Fibroblast of skin of scalp (primary cell): ENCODE data around the gene CFAP20DC.

Experiments
- DNase-seq: peaks from one replicate; pipeline ENCODE4 v3.0.0-alpha.2; 2013

CFAP20DC gene

DNA sequence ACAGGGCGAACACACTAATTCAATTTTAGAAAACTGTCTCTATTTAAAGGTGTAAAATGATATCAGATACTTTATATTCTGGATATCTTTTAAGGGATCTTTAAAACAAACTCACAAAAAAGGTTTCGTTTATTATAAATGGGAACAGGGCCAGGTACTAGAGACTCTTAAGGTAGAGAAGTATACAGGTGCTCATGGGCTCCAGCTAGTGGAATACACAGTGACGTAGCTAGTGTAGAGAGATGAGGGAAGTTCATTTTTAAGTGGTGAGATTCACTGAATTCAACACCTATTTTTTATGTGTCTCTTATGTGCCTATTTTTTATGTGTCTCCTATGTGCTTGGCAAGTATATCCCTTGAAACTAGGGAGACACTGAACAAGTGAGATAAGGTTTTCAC, 250.6 kb downstream of the CFAP20DC start:
- no peak for DNase-seq

DNA sequence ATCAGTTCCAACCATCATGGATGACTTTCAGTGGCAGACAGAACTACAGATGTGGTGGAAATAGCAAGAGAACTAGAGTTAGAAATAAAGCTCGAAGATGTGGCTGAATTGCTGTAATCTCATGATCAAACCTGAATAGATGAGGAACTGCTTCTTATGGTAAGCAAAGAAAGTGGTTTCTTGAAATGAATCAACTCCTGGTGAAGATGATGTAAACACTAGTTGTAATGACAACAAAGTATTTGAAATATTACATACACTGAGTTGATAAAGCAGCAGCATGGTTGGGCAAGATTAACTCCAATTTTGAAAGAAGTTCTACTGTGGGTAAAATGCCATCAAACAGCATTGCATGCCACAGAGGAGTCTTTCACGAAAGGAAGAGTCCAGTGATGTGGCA, 251.5 kb downstream of the CFAP20DC start:
- DNase-seq, result peak; percentile 1

DNA sequence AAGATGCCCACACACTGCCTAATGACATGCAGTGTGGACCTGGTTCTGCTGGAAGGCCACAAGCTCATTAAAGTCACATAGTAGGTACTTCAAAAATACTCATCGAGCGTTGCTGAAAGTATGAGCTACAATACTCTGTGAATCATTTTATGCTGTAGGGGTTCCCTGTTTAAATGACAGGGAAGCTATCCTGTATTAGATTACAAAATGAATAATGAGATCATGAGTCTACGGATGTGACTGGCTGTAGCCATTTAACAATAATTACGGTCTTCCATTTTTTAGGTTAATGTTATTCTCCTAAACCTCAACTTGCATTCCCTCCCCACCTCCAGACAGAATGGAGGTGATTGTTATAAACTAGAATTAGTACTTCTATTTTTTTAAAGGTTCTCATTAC, 255.1 kb downstream of the CFAP20DC start:
- DNase-seq, result no peak

DNA sequence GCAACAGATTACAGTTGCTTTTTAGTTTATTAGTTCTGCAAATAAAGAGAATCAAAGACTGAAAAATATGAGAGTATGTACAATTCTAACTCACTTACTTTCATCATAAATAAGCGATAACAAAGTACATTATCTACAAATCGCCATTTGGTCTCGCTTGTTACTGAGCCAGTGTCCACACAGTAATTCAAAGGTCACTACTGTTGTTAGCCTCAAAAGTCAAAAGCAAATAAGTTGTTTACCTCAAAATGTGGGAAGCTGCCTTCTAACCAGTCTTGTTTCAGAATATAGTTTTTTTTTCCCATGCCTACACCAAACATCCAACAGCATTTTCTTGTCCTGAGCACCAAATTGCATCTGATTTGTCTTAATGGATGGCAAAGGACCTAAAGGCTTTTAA, 255.9 kb downstream of the CFAP20DC start:
- DNase-seq, result no peak

DNA sequence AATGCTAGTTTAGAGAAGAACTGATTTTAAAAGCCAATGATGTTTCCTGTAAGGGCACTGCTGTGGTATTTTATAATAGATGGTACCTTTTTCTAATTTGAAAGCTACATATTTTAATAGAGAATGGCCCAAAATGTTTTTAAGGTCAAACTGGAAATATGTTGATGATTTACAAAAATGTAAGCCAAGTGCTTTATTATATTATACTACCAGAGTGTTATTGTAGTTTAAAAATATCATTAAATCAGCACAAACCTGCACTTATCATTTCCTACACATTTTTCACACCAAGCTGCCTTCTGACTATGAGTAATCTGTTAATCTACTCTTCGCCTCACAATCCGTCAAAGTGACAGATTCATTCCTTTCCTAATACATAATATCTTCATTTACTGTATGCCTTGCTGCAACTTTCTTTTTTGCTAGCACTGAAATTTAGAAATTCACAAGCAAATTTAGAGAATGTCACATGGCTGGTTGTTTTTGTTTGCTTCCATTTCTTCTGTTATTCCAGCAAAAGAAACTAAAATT, 256.8 kb downstream of the CFAP20DC start:
- peak; percentile 57 for DNase-seq

DNA sequence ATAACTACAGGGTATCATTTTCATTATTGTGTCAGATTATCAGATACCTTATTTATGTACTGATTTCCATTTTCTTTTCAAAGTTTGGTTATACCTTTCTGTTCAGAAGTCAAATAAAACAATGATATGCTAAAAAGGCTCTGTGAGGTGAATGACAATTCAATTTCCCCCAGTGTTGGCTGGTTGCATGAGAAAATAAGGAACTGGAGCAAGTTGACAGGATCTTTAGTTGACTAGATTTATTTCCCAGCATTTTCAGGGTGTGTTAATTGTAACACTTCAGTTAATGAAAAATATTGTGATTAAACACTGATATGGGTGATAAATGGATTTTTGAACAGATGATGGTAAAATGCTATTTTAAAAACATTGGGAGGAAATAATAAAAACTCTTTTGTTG, 260.4 kb downstream of the CFAP20DC start:
- DNase-seq, result no peak

DNA sequence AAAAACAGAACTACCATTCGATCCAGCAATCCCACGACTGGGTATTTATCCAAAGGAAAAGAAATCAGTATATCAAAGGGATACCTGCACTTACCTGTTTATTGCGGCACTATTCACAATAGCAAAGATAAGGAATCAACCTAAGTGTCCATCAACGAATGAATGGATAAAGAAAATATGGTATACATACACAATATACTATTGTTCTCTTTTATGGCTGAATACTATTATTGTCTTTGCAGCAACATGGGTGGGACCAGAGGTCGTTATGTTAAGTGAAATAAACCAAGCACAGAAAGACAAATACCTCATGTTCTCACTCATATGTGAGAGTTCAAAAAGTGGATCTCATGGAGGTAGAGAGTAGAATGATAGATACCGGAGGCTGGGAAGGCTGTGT, 264.9 kb downstream of the CFAP20DC start:
- no peak for DNase-seq

DNA sequence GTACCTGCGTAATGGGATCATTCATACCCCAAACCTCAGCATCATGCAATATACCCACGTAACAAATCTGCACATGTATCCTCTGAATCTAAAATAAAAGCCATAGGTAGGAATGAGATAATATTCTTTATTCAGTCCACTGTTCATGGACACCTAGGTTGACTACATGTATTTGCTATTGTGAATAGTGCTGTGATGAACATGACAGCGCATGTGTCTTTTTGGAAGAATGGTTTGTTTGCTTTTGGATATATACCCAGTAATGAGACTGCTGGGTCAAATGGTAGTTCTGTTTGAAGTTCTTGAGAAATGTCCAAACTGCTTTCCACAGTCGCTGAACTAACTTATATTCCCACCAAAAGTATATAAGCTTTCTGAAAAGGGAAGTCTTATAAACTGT, 265.4 kb downstream of the CFAP20DC start:
- no peak for DNase-seq

DNA sequence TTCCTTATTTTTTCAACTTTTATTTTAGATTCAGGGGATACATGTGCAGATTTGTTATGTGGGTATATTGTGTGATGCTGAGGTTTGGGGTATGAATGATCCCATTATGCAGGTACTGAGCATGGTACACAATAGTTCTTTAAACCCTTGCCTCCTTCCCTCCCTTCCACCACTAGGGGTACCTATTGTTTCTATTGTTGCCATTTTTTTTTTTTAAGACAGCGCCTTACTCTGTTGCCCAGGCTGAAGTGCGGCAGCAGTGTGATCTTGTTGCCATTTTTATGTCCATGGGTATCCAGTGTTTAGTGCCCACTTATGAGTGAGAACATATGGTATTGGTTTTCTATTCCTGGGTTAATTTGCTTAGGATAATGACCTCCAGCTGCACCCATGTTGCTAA, 266.0 kb downstream of the CFAP20DC start:
- DNase-seq, result no peak

DNA sequence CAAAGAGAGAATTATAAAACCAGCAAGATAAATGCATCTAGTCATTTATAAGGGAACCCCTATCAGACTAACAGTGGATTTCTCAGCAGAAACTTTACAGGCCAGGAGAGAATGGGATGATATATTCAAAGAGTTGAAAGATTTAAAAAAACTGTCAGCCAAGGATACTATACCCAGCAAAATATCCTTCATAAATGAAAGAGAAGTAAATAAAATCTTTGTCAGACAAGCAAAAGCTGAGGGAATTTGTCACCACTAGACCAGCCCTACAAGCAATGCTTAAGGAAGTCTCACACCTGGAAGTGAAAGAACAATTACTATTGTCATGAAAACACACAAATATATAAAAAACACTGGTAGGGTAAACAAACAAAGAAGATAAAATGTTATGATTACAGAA, 269.9 kb downstream of the CFAP20DC start:
- DNase-seq, result no peak

DNA sequence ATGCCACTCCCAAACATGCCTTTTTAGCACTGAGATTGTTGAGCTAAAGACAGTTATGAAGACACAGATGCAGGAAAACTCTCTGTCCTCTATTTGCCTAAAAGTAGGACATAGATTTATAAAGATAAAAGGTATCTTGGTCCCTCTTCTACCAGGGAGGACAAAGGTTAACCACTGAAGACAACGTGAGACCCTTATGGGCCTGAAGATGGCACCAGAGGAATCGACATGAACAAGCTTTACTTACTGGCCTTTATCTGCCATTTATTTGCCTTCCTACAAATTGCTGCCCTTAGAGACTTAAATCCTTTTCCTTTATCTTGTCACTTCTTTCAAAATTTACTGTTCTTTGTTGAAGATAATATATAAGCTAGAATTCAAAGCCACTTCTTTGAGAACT, 273.6 kb downstream of the CFAP20DC start:
- DNase-seq, result no peak

DNA sequence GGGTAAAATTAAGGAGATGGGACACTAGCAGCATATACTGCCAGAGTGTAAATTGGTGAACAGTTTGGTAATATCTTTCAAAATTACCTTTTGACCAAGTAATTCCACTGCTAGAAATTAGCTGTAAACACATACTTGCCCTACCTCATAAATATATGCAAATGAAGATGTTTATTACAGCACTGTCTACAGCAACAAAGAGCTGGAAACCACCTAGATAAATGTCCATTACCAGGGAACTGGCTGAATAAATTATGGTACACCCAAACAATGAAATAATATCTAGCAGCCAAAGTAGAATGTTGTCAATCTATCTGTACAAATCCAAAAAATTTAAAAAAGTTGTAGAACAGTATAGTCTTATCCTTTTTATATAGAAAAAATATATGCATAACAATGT, 277.4 kb downstream of the CFAP20DC start:
- DNase-seq, result no peak

DNA sequence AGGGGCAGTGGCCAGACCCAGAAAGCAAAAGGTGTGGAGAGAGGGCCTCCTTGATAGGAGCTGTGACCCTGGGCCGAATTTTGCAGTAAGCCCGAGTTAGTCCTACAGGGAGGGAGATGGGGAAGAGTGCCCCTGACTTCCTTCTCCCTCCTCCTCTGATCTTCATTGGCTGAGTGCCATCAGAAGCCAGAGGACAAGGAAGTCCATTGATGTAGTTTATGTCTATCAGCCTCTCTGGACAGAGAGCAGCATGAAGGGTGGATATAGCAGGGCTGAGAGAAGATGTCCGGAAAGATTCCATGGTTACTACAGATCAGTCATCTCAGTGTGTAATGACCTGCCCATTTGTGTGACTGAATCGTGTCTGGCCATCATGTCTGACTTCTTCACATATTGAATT, 280.8 kb downstream of the CFAP20DC start:
- DNase-seq, result no peak

DNA sequence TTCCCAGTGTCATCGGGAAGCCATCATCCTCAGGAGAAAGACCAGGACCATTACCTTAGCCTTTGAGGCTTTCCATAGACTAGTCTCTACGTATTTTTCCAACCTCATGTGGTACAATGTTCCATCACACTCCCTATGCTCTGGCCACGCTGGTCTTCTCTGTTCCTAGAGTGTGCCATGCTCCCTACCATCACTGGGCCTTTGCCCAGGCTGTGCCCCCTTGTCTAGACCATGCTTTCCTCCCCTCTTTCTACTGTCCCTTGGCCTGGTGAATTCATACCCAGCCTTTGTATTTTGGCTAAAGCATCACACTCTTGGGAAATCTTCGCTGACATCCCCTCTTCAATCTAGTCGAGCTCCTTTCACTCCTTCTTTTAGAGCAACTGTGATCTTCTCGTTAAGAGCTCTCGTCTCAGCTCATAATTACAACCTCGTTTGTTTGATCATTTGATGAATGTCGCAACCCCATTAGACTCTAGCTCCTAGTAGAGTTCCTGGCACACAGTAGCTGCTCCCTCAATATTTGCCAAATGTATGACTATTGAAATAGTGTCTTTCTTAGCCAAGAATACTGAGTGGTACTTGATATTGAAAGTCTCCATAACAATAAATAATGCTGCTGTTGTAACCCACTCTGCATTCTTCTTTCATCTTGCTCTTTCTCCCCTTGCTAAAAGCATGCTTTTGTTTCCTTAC, 283.1 kb downstream of the CFAP20DC start:
- no peak for DNase-seq

DNA sequence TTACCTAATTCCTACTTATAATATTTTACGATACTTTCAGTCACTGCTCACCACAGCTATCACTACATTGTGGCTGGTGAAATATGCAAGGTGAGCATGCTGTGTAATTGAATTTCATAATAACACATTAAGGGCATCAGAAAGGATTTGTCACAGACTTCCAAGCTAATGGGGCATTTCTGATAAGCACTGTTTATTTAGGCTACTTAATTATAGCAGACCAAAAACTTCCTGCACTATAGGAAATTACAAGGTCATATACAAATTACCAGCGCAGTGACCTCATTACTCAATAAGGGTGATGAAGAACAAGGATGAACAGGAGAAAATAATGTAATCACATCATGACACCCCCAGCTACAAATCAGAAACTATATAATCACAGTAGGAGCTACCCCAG, 294.7 kb downstream of the CFAP20DC start:
- DNase-seq, result no peak

DNA sequence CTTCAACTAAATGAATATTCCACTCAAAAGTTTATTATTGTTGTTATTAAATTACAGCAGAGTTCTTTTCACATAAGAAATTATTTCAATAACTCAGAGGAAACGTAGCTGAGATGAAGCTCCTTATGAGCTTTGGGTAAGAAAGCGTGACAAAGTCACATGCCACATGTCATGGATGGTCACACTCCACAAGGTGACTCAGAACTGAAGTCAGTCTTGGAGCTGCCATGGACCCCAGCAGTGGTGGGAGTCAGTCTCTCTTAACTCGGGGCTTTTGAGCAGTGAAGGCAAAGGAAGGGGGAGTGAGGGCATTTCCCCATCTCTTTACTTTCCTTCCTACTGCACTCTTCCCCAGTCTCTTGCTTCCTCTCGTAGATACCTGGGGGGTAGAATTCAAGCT, 295.8 kb downstream of the CFAP20DC start:
- no peak for DNase-seq

DNA sequence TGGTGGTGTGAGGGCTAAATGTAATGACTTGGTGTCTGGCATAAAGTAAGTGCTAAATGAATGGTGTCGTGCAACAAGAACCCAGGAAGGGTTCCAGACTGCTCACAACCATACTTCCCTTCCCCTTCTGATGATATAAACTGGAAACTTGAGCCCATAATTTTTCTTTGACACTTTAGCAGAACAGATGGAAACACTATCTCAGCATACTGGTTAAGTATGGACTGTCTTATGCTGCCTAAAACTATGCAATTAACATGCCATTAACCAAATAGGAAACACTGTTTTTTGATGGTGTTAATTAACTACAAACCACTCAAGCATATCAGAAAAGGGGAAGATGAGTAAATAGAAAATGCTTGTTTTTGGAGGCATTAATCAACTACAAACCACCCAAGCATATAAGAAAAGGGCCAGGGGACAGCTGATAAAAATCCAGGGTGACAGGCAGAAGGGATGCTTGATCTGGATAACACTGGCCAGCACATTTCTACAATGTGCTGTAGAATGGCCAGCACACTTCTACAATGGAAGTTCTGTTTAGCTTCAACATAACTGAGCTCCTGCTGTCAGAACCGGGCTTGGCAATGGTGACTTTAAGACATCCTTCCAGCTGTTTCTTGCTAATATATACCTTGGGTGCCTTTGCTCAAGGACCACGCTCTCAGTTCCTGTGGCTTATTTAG, 297.8 kb downstream of the CFAP20DC start:
- DNase-seq, result no peak

DNA sequence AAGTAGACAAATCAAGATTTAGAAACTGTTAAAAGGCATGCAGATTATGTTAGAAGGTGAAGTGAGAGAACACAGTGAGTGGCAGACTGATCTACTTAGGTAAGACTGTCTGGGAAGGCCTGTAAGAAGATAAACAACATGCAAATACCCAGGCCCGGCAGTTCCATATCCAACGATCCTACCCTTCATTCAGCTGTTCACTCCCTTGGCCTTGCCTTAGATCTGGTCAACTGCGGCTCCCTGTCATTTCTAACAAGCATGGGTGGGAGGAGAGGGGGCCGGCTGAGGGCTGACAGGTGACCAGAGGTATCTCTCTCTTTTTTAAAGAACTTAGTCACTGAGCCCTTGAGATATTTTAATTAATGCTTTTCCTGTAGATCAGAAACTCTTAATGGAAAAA, 298.6 kb downstream of the CFAP20DC start:
- no peak for DNase-seq

DNA sequence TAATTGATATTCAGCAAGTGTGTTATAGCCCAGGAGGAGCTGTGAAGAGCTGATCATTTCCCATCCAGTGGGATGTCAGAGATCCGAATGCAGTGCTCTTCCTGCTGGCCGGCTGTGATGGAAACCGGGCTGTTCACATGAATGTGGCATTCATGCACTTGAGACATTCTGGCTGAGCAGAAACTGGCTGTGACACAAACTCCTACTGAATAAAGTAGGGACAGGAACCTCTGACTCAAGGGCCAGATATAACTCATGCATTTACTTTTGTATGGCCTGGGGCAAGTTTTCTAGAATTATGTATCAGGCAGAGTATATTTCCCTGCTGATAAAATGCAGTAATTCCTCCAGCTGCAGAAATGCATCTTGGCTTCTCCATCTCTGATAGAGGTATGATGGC, 299.9 kb downstream of the CFAP20DC start:
- no peak for DNase-seq

DNA sequence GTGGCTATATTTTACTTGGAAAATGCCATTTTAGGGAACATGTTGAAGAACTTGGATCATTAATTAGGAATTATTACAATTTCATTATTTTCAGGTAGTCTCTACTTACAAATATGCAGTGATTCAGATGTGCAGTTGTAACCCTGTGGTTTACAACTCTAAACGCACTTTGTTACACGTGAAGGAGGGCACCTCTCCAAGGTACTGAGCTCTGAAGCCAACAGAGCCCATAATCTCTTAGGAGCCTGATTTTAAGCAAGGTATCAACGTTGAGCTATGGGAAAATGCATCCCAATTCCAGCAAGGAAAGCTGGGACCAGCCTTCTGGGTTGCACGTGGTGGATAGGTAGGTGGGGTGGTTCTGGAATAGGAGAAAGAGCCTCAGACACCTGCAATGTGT, 301.8 kb downstream of the CFAP20DC start:
- no peak for DNase-seq

DNA sequence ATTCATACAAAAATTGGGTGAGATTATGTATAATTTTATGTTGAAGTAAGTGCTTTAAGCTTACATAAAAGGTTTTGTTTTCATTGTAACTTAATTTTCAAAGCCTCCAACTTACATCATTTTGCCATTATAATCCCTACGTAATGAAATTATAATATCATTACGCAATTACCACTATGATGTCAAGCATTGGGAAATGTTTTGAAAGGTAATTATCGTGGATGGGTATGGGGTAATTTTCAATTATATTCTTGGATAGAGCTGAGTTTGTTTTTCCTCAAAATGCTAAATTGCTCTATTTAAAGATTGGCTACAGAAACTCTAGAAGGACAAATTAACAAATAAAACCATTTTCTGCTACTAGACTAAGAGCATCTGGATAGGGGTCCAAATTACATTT, 303.1 kb downstream of the CFAP20DC start:
- no peak for DNase-seq

DNA sequence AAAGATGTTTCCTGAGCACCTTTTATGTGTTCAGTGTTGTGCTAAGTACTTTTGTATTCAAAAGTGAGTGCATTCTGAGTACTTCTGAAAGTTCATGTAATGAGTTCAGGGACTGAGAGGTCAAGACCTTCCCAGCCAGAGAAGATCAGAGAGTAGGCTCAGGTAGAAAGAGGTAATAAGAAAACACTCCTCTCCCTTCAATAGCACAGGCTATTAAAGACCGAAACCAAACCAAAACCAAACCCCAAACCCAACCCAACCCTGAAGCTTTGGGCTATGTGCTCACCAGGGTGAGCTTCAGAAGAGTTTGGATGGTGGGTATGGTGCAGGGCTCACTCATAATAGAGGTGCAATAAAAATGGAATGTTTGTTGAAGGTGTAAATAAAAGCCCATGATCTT, 306.5 kb downstream of the CFAP20DC start:
- DNase-seq, result no peak

DNA sequence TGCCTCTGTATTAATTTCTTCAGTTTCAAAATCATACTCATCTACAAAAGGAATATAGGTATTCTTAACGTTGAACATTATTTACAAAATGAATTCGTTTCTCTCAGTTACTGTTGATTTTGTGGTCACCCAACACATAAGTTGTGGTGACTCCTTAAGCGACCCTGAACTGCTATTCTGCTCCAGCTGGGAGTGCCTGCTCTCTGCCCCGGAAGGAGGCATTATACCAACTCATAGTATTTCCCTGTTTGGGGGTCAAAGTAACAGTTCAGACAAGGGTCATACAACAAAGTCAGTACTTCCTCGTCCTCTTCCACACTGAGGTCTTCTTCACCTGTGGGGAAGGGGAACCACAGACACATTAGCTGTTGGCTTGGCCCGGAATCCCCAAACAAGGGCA, 307.6 kb downstream of the CFAP20DC start:
- no peak for DNase-seq

DNA sequence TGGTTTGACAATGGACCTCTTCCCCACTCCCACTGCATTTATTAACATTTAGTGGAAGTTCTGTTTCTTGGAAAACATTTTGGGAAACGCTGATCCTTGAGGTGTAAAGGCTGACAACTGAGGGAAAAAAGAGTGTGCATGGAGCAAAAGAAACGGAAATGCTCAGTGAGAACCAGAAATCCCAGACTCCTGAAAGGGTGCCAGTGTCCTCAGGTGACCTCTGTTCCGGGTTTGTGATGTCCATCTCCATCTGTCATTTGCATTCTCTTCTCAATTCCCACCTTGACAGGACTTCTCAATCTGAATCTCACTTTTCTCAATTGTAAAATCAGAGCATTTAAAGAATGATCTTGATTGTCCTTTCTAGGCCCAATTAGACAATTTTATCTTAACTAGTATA, 312.2 kb downstream of the CFAP20DC start:
- no peak for DNase-seq

DNA sequence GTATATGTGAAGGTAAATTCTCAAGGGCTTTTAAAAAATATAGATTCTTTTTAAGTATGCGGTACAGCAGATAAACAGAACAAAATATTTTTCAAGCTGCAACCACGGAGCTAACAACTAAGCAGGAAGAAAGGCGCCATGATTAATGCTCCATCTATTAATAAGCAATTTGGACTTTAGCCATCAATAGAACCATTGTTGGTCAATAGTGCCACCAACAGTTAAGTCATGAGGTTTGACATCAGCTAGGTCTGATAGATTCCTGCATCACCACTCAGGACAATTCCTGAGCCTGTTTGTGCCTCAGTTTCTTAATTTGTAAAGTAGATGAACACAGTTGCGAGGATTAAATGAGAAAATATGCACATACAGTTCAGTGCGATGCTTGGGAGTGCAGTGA, 318.2 kb downstream of the CFAP20DC start:
- no peak for DNase-seq
